OCI-LY3 (cell line): ENCODE results near the gene SLC24A4.

ENCODE experiments used
- H2AFZ ChIP-seq: fragments of 200-600, 300-600 bp; shearing (Covaris generic); 2 replicates; pipeline ENCODE4 v1.6.0; 2014; ENCODE audit warnings: antibody characterized with exemption, low read depth, low read length
- H3K27ac ChIP-seq: fragments of 200-600, 300-600 bp; sonication (generic); 2 replicates; pipeline ENCODE4 v1.5.1; 2014; ENCODE audit warnings: mild to moderate bottlenecking, low read length, moderate library complexity, mixed read lengths
- H3K27me3 ChIP-seq: fragments of 200-600, 300-600 bp; sonication (generic); 2 replicates; pipeline ENCODE4 v1.6.1; 2014; ENCODE audit warnings: low read depth, low read length, mixed read lengths
- H3K36me3 ChIP-seq: fragments of 200-600, 300-600 bp; sonication (generic); replicated peaks from 2 replicates; pipeline ENCODE3; 2014; ENCODE audit warnings: low read depth, low read length, mixed read lengths
- H3K4me1 ChIP-seq: fragments of 300-600, 200-600 bp; sonication (generic); 2 replicates; pipeline ENCODE4 v1.6.1; 2014; ENCODE audit warnings: low read length, mixed read lengths
- H3K4me2 ChIP-seq: fragments of 200-600, 300-600 bp; sonication (generic); 2 replicates; pipeline ENCODE4 v1.6.1; 2014; ENCODE audit warnings: low read length, mixed read lengths
- H3K4me3 ChIP-seq: fragments of 300-600, 200-600 bp; sonication (generic); 2 replicates; pipeline ENCODE4 v1.5.1; 2014; ENCODE audit warnings: antibody characterized with exemption, mild to moderate bottlenecking, low read length, moderate library complexity
- H3K79me2 ChIP-seq: fragments of 300-600, 200-600 bp; shearing (Covaris generic); 2 replicates; pipeline ENCODE4 v1.6.1; 2014; ENCODE audit warnings: mild to moderate bottlenecking, low read length, mixed read lengths
- H3K9ac ChIP-seq: fragments of 300-600, 200-600 bp; shearing (Covaris generic); 2 replicates; pipeline ENCODE4 v1.6.0; 2014; ENCODE audit warnings: mild to moderate bottlenecking, low read length, moderate library complexity
- H3K9me3 ChIP-seq: fragments of 200-600, 300-600 bp; shearing (Covaris generic); 2 replicates; pipeline ENCODE4 v1.6.1; 2014; ENCODE audit warnings: low read length, mixed read lengths; ENCODE audit not compliant: insufficient read depth
- H4K20me1 ChIP-seq: fragments of 200-600, 300-600 bp; sonication (generic); 2 replicates; pipeline ENCODE4 v1.6.1; 2016; ENCODE audit warnings: low read length, mixed read lengths; ENCODE audit not compliant: insufficient read depth
- CTCF ChIP-seq: fragments of 200-600, 300-600 bp; sonication (generic); IDR thresholded peaks from 2 replicates; pipeline ENCODE4 v1.5.1; 2014; ENCODE audit warnings: antibody characterized with exemption, low read length, low read depth
- EZH2phosphoT487 ChIP-seq: fragments of 200-600 bp; shearing (Covaris generic); IDR thresholded peaks from 2 replicates; pipeline ENCODE4 v1.6.1; 2018; ENCODE audit warnings: antibody characterized with exemption, mixed run types, low read depth

The SLC24A4 gene

GRCh38 chr14:92451755-92452154, 128.8 kb downstream of the SLC24A4 start:
- no peak overlapping the region for H2AFZ ChIP-seq
- H3K4me1 ChIP-seq: peaks cover 15% of the 10 kb centered on the region
- no peaks in the 10 kb centered on the region for H4K20me1 ChIP-seq
- no peak for TF ChIP-seq EZH2phosphoT487
- no peak for TF ChIP-seq CTCF
- no peaks in the 10 kb centered on the region for H3K36me3 ChIP-seq
- no peak overlapping the region for H3K27ac ChIP-seq
- H3K27me3 ChIP-seq: no peaks in the 10 kb centered on the region
- H3K4me2 ChIP-seq: no peak overlapping the region
- H3K79me2 ChIP-seq: no peaks in the 10 kb centered on the region
- no peak overlapping the region for H3K9ac ChIP-seq
- no peak overlapping the region for H3K4me3 ChIP-seq
- H3K9me3 ChIP-seq: 0 out of 2 replicates have a peak, but pooled peaks cover 4% of the 10 kb centered on the region

- no peaks in the 10 kb centered on the region for H3K27me3 ChIP-seq
- peaks cover 19% of the 10 kb centered on the region for H3K4me1 ChIP-seq
- H3K4me2 ChIP-seq: no peak overlapping the region
- H3K36me3 ChIP-seq: no peaks in the 10 kb centered on the region
- H3K9ac ChIP-seq: no peak overlapping the region
- no peak overlapping the region for H2AFZ ChIP-seq
- H3K9me3 ChIP-seq: 0 out of 2 replicates have a peak, but pooled peaks cover 4% of the 10 kb centered on the region
- H3K27ac ChIP-seq: no peak overlapping the region
- no peaks in the 10 kb centered on the region for H4K20me1 ChIP-seq
- H3K4me3 ChIP-seq: no peak overlapping the region
- H3K79me2 ChIP-seq: no peaks in the 10 kb centered on the region
- TF ChIP-seq EZH2phosphoT487: no peak
- TF ChIP-seq CTCF: no peak
Measured at GRCh38 chr14:92452471-92452870, 129.5 kb downstream of the SLC24A4 start.

GRCh38 chr14:92453691-92454090, 130.7 kb downstream of the SLC24A4 start:
- TF ChIP-seq CTCF (no peak), EZH2phosphoT487 (no peak)
- Histone ChIP-seq H4K20me1 (no peaks in the 10 kb centered on the region), H3K4me2 (no peak overlapping the region), H3K9ac (no peak overlapping the region), H3K4me1 (peaks cover 16% of the 10 kb centered on the region), H3K9me3 (0 out of 2 replicates have a peak, but pooled peaks cover 4% of the 10 kb centered on the region), H3K36me3 (no peaks in the 10 kb centered on the region), H2AFZ (no peak overlapping the region), H3K27me3 (no peaks in the 10 kb centered on the region), H3K27ac (no peak overlapping the region), H3K4me3 (no peak overlapping the region), H3K79me2 (no peaks in the 10 kb centered on the region)

GRCh38 chr14:92455231-92455630, 132.3 kb downstream of the SLC24A4 start:
- no peak overlapping the region for H3K9ac ChIP-seq
- H2AFZ ChIP-seq: no peak overlapping the region
- H3K4me3 ChIP-seq: no peak overlapping the region
- no peak for TF ChIP-seq EZH2phosphoT487
- no peak for TF ChIP-seq CTCF
- H4K20me1 ChIP-seq: no peaks in the 10 kb centered on the region
- no peaks in the 10 kb centered on the region for H3K27me3 ChIP-seq
- H3K27ac ChIP-seq: no peak overlapping the region
- H3K79me2 ChIP-seq: no peaks in the 10 kb centered on the region
- peaks cover 16% of the 10 kb centered on the region for H3K4me1 ChIP-seq
- 0 out of 2 replicates have a peak, but pooled peaks cover 4% of the 10 kb centered on the region for H3K9me3 ChIP-seq
- H3K36me3 ChIP-seq: no peaks in the 10 kb centered on the region
- H3K4me2 ChIP-seq: no peak overlapping the region
